ENCODE measurements around the gene MTA1. TPM values are rescaled to one million over a fixed set of nuclear protein-coding genes. Genes with fewer than 3 reads are reported as not detected.

MTA1 gene
- total and polyA plus RNA-seq, 2 donors from 2014 or later: 30.4 to 112 TPM

DNA sequence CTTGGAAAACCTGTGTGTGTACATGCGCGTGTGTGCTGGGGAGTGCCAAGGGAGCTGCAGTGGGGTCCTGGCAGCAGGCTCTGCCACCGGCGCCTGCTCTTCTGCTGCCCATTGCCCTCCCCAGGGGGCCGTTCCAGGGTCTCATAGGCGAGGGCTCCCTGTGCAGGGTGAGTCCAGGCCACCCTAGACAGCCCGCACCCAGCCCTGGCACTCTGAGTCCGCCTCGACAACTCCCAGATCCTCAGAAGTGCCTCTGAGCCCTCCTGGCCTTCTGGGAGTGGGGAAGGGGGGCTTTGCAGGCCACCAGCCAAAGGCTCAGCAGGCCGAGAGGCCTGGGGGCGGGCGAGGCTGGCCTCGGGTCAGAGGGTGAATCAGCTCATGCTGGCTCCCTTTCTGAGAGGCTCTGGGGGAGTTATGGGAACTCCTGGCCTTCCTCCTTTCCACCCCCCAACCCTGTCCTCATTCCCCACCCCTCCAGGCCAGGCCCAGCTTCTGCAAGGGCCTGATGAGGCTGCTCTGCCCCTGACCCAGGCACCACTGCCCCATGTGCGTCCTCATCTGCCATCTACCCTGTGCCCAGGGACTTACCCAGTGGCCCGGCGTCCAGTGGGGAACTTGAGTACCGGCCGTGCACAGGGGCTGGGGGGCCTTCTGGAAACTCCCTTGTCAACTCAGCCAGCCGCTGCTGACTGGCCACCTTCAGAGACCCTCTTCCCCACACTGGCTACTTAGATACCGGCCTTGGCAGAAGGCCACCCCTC, 69.3 kb downstream of the MTA1 start:
- intact Hi-C loops (cut with DNase I): no loop called here
- FAIRE-seq (no peak), DNase-seq (peak in 1 of 5 donors; percentile 77)
- TF ChIP-seq, protein P1, sequence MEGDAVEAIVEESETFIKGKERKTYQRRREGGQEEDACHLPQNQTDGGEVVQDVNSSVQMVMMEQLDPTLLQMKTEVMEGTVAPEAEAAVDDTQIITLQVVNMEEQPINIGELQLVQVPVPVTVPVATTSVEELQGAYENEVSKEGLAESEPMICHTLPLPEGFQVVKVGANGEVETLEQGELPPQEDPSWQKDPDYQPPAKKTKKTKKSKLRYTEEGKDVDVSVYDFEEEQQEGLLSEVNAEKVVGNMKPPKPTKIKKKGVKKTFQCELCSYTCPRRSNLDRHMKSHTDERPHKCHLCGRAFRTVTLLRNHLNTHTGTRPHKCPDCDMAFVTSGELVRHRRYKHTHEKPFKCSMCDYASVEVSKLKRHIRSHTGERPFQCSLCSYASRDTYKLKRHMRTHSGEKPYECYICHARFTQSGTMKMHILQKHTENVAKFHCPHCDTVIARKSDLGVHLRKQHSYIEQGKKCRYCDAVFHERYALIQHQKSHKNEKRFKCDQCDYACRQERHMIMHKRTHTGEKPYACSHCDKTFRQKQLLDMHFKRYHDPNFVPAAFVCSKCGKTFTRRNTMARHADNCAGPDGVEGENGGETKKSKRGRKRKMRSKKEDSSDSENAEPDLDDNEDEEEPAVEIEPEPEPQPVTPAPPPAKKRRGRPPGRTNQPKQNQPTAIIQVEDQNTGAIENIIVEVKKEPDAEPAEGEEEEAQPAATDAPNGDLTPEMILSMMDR (IDR thresholded peaks at IDR 0.05; ENCODE audit: borderline replicate concordance, extremely low read depth, insufficient read depth): no peak
- Histone ChIP-seq H3K4me3 (ENCODE audit: low read length in 3 of 3) (peak overlapping the region in 1 of 3 donors; percentile 55), H3K27ac (ENCODE audit: low read depth in 2 of 2, low read length in 2 of 2) (peak overlapping the region in 1 of 2 donors; percentile 45), H3K9ac (ENCODE audit: low read length in 3 of 3) (peak overlapping the region in 1 of 3 donors; percentile 8), H3K27me3 (ENCODE audit: control insufficient read depth, insufficient read depth, low read length) (no peaks in the 10 kb centered on the region), H3K4me1 (ENCODE audit: control insufficient read depth in 2 of 3, insufficient read depth in 2 of 3, low read depth in 1 of 3, low read length in 3 of 3) (peaks cover 0 to 14% (median 4%) of the 10 kb centered on the region in 3 donors), H3K9me3 (ENCODE audit: control insufficient read depth in 2 of 3, insufficient read depth in 1 of 3, low read length in 3 of 3) (no peaks in the 10 kb centered on the region), H3K36me3 (ENCODE audit: control insufficient read depth in 2 of 3, insufficient read depth in 3 of 3, low read length in 3 of 3) (no peaks in the 10 kb centered on the region)

DNA sequence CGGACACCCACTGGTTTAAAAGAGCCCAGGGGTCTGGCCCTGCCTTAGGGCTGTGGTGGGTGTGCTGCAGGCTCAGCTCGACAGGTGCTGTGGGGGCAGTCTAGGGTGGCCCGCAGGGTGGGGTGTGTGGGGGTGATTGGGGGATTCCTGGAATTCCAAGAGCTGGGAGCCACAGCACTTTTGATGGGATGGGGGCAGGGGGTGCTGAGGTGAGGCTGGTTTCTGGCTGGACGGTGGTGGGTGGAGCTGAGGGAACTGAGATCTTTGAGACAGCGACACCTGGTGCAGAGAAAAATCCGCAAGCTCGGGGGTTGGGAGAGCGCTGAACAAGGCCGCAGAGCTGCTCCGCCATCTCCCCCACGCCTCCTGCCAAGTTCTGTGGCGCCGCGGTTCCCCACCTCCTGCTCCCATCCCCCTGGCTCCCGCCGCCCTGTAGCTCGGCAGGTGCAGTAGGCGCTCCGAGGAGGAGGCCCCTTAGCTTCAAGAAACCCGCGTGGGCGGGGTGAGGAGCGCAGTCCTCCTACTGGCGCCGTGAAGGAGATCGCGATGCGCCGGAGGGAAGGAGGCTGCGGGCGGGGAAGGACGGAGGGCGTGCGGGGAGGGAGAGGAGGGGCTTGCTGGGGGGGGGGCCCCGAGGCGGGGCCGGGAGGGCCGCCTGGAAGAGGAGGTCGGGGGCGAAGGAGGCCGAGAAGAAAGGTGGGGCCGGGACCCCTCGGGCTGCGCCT, 70.1 kb downstream of the MTA1 start:
- intact Hi-C loops (cut with DNase I): no loop called here
- FAIRE-seq: no peak
- peak overlapping the region in 1 of 3 donors; percentile 51 for H3K9ac ChIP-seq (ENCODE audit: low read length in 3 of 3)

DNA sequence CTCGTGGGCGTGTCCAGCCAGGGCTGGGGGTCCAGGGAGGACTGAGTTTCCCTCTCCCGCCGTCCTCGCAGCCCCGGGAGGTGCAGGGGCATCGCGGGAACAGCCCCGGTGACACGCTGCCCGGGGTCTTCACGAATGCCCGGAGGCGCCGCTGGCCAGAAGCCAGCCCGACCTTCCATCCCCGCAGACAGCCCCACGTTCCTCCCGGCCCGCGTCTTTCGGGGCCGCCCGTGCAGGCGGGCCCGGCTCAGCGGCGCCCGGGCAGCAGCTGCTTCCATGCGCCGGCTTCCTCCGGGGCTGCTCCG, 70.6 kb downstream of the MTA1 start:
- DNase-seq: peak in 1 of 5 donors; percentile 93
- no peaks in the 10 kb centered on the region for H3K36me3 ChIP-seq (ENCODE audit: control insufficient read depth in 2 of 3, insufficient read depth in 3 of 3, low read length in 3 of 3)
- peak overlapping the region; percentile 66 to 80 for H3K27ac ChIP-seq (ENCODE audit: low read depth in 2 of 2, low read length in 2 of 2)
- H3K27me3 ChIP-seq (ENCODE audit: control insufficient read depth, insufficient read depth, low read length): no peaks in the 10 kb centered on the region
- peak overlapping the region in 1 of 3 donors; percentile 51 for H3K9ac ChIP-seq (ENCODE audit: low read length in 3 of 3)
- peak overlapping the region in 2 of 3 donors; percentile 10 to 55 for H3K4me3 ChIP-seq (ENCODE audit: low read length in 3 of 3)
- H3K4me1 ChIP-seq (ENCODE audit: control insufficient read depth in 2 of 3, insufficient read depth in 2 of 3, low read depth in 1 of 3, low read length in 3 of 3): peaks cover 0 to 10% (median 4%) of the 10 kb centered on the region in 3 donors
- no peaks in the 10 kb centered on the region for H3K9me3 ChIP-seq (ENCODE audit: control insufficient read depth in 2 of 3, insufficient read depth in 1 of 3, low read length in 3 of 3)
- intact Hi-C loops (cut with DNase I): no loop called here
- TF ChIP-seq, protein P1 (IDR thresholded peaks at IDR 0.05; ENCODE audit: borderline replicate concordance, extremely low read depth, insufficient read depth): no peak
- FAIRE-seq: no peak

More for the DNA sequence above, 70.1 kb downstream of the MTA1 start:
- Histone ChIP-seq H3K4me1 (ENCODE audit: control insufficient read depth in 2 of 3, insufficient read depth in 2 of 3, low read depth in 1 of 3, low read length in 3 of 3) (peaks cover 0 to 10% (median 4%) of the 10 kb centered on the region in 3 donors), H3K27me3 (ENCODE audit: control insufficient read depth, insufficient read depth, low read length) (no peaks in the 10 kb centered on the region), H3K36me3 (ENCODE audit: control insufficient read depth in 2 of 3, insufficient read depth in 3 of 3, low read length in 3 of 3) (no peaks in the 10 kb centered on the region), H3K4me3 (ENCODE audit: low read length in 3 of 3) (peak overlapping the region; percentile 3 to 55 (median 10)), H3K9me3 (ENCODE audit: control insufficient read depth in 2 of 3, insufficient read depth in 1 of 3, low read length in 3 of 3) (no peaks in the 10 kb centered on the region), H3K27ac (ENCODE audit: low read depth in 2 of 2, low read length in 2 of 2) (peak overlapping the region; percentile 66 to 80)
- TF ChIP-seq, protein P1 (IDR thresholded peaks at IDR 0.05; ENCODE audit: borderline replicate concordance, extremely low read depth, insufficient read depth): peak; percentile 68
- DNase-seq: peak; percentile 94 to 96 (median 95)
